Measurements from ENCODE around the gene HNRNPA2B1. TPM values are rescaled to one million over a fixed set of nuclear protein-coding genes. Genes with fewer than 3 reads are reported as not detected.
A peak's percentile ranks its signal among the peaks of the same experiment; 100 is the strongest.
"Not testable (repeated sequence)": the region's sequence is repeated elsewhere in the genome, so short reads cannot be mapped to it uniquely, and the experiment has no call there.

Gene HNRNPA2B1
- total RNA-seq, 3 donors from 2014 or later (not counting 1 experiment from before 2014, with no cell fraction given), result 473 to 627 (median 585) TPM

- Histone ChIP-seq H3K4me3 (ENCODE audit: low read length) (no peak overlapping the region), H3K4me1 (ENCODE audit: control insufficient read depth, insufficient read depth, low read length) (peaks cover 23% of the 10 kb centered on the region), H3K36me3 (ENCODE audit: control insufficient read depth, insufficient read depth, low read length) (peaks cover 8% of the 10 kb centered on the region), H3K27me3 (ENCODE audit: control insufficient read depth, insufficient read depth, low read length) (no peaks in the 10 kb centered on the region), H3K27ac (ENCODE audit: low read length) (peak overlapping the region; percentile 38), H3K9me3 (ENCODE audit: control insufficient read depth, insufficient read depth, low read length) (no peaks in the 10 kb centered on the region)
- no peak for TF ChIP-seq CTCF (IDR thresholded peaks at IDR 0.05)
- ATAC-seq, result no peak
- peak overlapping the region; percentile 77 to 89 for H3K27ac Mint-ChIP-seq
- no peak for DNase-seq
- no peak overlapping the region for H3K4me3 Mint-ChIP-seq
- no peaks in the 10 kb centered on the region for H3K27me3 Mint-ChIP-seq (ENCODE audit: low read depth in 2 of 2)
- intact Hi-C loops (cut with micrococcal nuclease), result no loop called here
- H3K36me3 Mint-ChIP-seq, result no peaks in the 10 kb centered on the region
- WGBS (ENCODE audit: insufficient coverage), result 97% methylated on average over 9 of the region's 9 CpGs
- H3K4me1 Mint-ChIP-seq, result peaks cover 13 to 14% of the 10 kb centered on the region in 2 donors
- H3K9me3 Mint-ChIP-seq, result no peaks in the 10 kb centered on the region
These were observed 34.4 kb downstream of the HNRNPA2B1 start for GRCh38 chr7:26165950-26166683.

- H3K9me3 Mint-ChIP-seq; H3K36me3 ChIP-seq (ENCODE audit: control insufficient read depth, insufficient read depth, low read length); H3K27me3 Mint-ChIP-seq (ENCODE audit: low read depth in 2 of 2); H3K27me3 ChIP-seq (ENCODE audit: control insufficient read depth, insufficient read depth, low read length); H3K27ac ChIP-seq (ENCODE audit: low read length); ATAC-seq; H3K9me3 ChIP-seq (ENCODE audit: control insufficient read depth, insufficient read depth, low read length); intact Hi-C loops (cut with micrococcal nuclease); H3K4me3 Mint-ChIP-seq; H3K36me3 Mint-ChIP-seq; H3K27ac Mint-ChIP-seq; DNase-seq; H3K4me3 ChIP-seq (ENCODE audit: low read length): not testable (repeated sequence)
- peaks cover 27% of the 10 kb centered on the region for H3K4me1 ChIP-seq (ENCODE audit: control insufficient read depth, insufficient read depth, low read length)
- peaks cover 13 to 14% of the 10 kb centered on the region in 2 donors for H3K4me1 Mint-ChIP-seq
- 100% methylated on average over 1 of the region's 1 CpG for WGBS (ENCODE audit: insufficient coverage)
These were observed 36.7 kb downstream of the HNRNPA2B1 start for GRCh38 chr7:26163804-26164203.

- H3K9me3 ChIP-seq (ENCODE audit: control insufficient read depth, insufficient read depth, low read length), result no peaks in the 10 kb centered on the region
- H3K36me3 ChIP-seq (ENCODE audit: control insufficient read depth, insufficient read depth, low read length), result no peaks in the 10 kb centered on the region
- peaks cover 27% of the 10 kb centered on the region for H3K4me1 ChIP-seq (ENCODE audit: control insufficient read depth, insufficient read depth, low read length)
- H3K36me3 Mint-ChIP-seq, result no peaks in the 10 kb centered on the region
- peaks cover 10% of the 10 kb centered on the region in 2 donors for H3K4me1 Mint-ChIP-seq
- intact Hi-C loops (cut with micrococcal nuclease), result no loop called here
- no peak overlapping the region for H3K4me3 ChIP-seq (ENCODE audit: low read length)
- no peaks in the 10 kb centered on the region for H3K27me3 ChIP-seq (ENCODE audit: control insufficient read depth, insufficient read depth, low read length)
- no peak overlapping the region for H3K27ac Mint-ChIP-seq
- 90% methylated on average over 1 of the region's 2 CpGs for WGBS (ENCODE audit: insufficient coverage)
- no peak for TF ChIP-seq CTCF (IDR thresholded peaks at IDR 0.05)
- no peak for DNase-seq
- no peak overlapping the region for H3K4me3 Mint-ChIP-seq
- H3K27ac ChIP-seq (ENCODE audit: low read length), result no peak overlapping the region
- no peak for ATAC-seq
- H3K27me3 Mint-ChIP-seq (ENCODE audit: low read depth in 2 of 2), result no peaks in the 10 kb centered on the region
- H3K9me3 Mint-ChIP-seq, result no peaks in the 10 kb centered on the region
These were observed 38.1 kb downstream of the HNRNPA2B1 start for GRCh38 chr7:26162431-26162830.

- no peaks in the 10 kb centered on the region for H3K27me3 ChIP-seq (ENCODE audit: control insufficient read depth, insufficient read depth, low read length)
- TF ChIP-seq CTCF (IDR thresholded peaks at IDR 0.05), result no peak
- no peak overlapping the region for H3K27ac ChIP-seq (ENCODE audit: low read length)
- Mint-ChIP-seq H3K27ac (no peak overlapping the region), H3K27me3 (ENCODE audit: low read depth in 2 of 2) (no peaks in the 10 kb centered on the region), H3K4me3 (no peak overlapping the region), H3K4me1 (peaks cover 6 to 9% of the 10 kb centered on the region in 2 donors), H3K9me3 (no peaks in the 10 kb centered on the region), H3K36me3 (no peaks in the 10 kb centered on the region)
- no peak for DNase-seq
- H3K4me1 ChIP-seq (ENCODE audit: control insufficient read depth, insufficient read depth, low read length), result peaks cover 24% of the 10 kb centered on the region
- no peaks in the 10 kb centered on the region for H3K9me3 ChIP-seq (ENCODE audit: control insufficient read depth, insufficient read depth, low read length)
- no peak overlapping the region for H3K4me3 ChIP-seq (ENCODE audit: low read length)
- no peaks in the 10 kb centered on the region for H3K36me3 ChIP-seq (ENCODE audit: control insufficient read depth, insufficient read depth, low read length)
- ATAC-seq, result no peak
- intact Hi-C loops (cut with micrococcal nuclease), result no loop called here
- WGBS (ENCODE audit: insufficient coverage), result 100% methylated on average over 2 of the region's 2 CpGs
These were observed 39.6 kb downstream of the HNRNPA2B1 start for GRCh38 chr7:26160896-26161295.
